HUES6 (cell line): ENCODE results near the gene INPP5F.
"Not testable (repeated sequence)": the region's sequence is repeated elsewhere in the genome, so short reads cannot be mapped to it uniquely, and the experiment has no call there.

ENCODE experiments used
- H3K27ac ChIP-seq: 2 replicates; pipeline ENCODE4 v1.7.0; 2013; ENCODE audit warnings: low read depth, mild to moderate bottlenecking, low read length, inconsistent platforms
- H3K27me3 ChIP-seq: 2 replicates; pipeline ENCODE4 v1.6.1; 2013; ENCODE audit warnings: low read length; ENCODE audit not compliant: control insufficient read depth, insufficient read depth
- H3K36me3 ChIP-seq: 2 replicates; pipeline ENCODE4 v1.6.1; 2013; ENCODE audit warnings: low read length; ENCODE audit not compliant: control insufficient read depth, insufficient read depth
- H3K4me1 ChIP-seq: 2 replicates; pipeline ENCODE4 v1.6.1; 2013; ENCODE audit warnings: low read length; ENCODE audit not compliant: control insufficient read depth, insufficient read depth
- H3K4me3 ChIP-seq: 2 replicates; pipeline ENCODE4 v1.5.1; 2013; ENCODE audit warnings: low read depth, low read length
- H3K9ac ChIP-seq: one replicate; pipeline ENCODE4 v1.6.1; 2013; ENCODE audit warnings: mild to moderate bottlenecking, low read length
- H3K9me3 ChIP-seq: 2 replicates; pipeline ENCODE4 v1.6.1; 2013; ENCODE audit warnings: low read depth, low read length; ENCODE audit not compliant: control insufficient read depth, insufficient read depth

Gene INPP5F

GRCh38 chr10:119762805-119763798 lies 37.3 kb downstream of the INPP5F start:
- H3K27ac ChIP-seq: no peak overlapping the region
- H3K4me3 ChIP-seq: no peak overlapping the region
- H3K36me3 ChIP-seq: no peaks in the 10 kb centered on the region

GRCh38 chr10:119768455-119769094 lies 42.7 kb downstream of the INPP5F start:
- Histone ChIP-seq H3K4me3 (no peak overlapping the region), H3K36me3 (no peaks in the 10 kb centered on the region), H3K27ac (no peak overlapping the region), H3K4me1 (no peaks in the 10 kb centered on the region), H3K9me3 (no peaks in the 10 kb centered on the region), H3K27me3 (no peaks in the 10 kb centered on the region), H3K9ac (no peak overlapping the region)

More at GRCh38 chr10:119762805-119763798, 37.3 kb downstream of the INPP5F start:
- H3K4me1 ChIP-seq: no peaks in the 10 kb centered on the region
- no peak overlapping the region for H3K9ac ChIP-seq
- no peaks in the 10 kb centered on the region for H3K27me3 ChIP-seq
- no peaks in the 10 kb centered on the region for H3K9me3 ChIP-seq

- Histone ChIP-seq H3K27me3 (no peaks in the 10 kb centered on the region), H3K36me3 (no peaks in the 10 kb centered on the region), H3K27ac (no peak overlapping the region), H3K4me1 (no peaks in the 10 kb centered on the region), H3K4me3 (no peak overlapping the region), H3K9ac (no peak overlapping the region), H3K9me3 (no peaks in the 10 kb centered on the region)
Measured at GRCh38 chr10:119769886-119770285, 44.0 kb downstream of the INPP5F start.

GRCh38 chr10:119770928-119771327 lies 45.1 kb downstream of the INPP5F start:
- Histone ChIP-seq H3K27ac (no peak overlapping the region), H3K4me1 (no peaks in the 10 kb centered on the region), H3K4me3 (no peak overlapping the region), H3K27me3 (no peaks in the 10 kb centered on the region), H3K36me3 (no peaks in the 10 kb centered on the region), H3K9me3 (no peaks in the 10 kb centered on the region), H3K9ac (no peak overlapping the region)

- Histone ChIP-seq H3K4me3 (no peak overlapping the region), H3K9me3 (no peaks in the 10 kb centered on the region), H3K36me3 (no peaks in the 10 kb centered on the region), H3K27me3 (no peaks in the 10 kb centered on the region), H3K9ac (no peak overlapping the region), H3K27ac (no peak overlapping the region), H3K4me1 (no peaks in the 10 kb centered on the region)
Measured at GRCh38 chr10:119772334-119772733, 46.5 kb downstream of the INPP5F start.

GRCh38 chr10:119773041-119773440 lies 47.2 kb downstream of the INPP5F start:
- H3K36me3 ChIP-seq, H3K4me1 ChIP-seq: not testable (repeated sequence)

GRCh38 chr10:119775529-119775928 lies 49.7 kb downstream of the INPP5F start:
- Histone ChIP-seq H3K9me3 (no peaks in the 10 kb centered on the region), H3K27me3 (no peaks in the 10 kb centered on the region), H3K4me3 (no peak overlapping the region), H3K4me1 (no peaks in the 10 kb centered on the region), H3K9ac (no peak overlapping the region), H3K27ac (no peak overlapping the region), H3K36me3 (no peaks in the 10 kb centered on the region)

More at GRCh38 chr10:119773041-119773440, 47.2 kb downstream of the INPP5F start:
- not testable (repeated sequence) for H3K27me3 ChIP-seq, H3K27ac ChIP-seq, H3K9ac ChIP-seq, H3K9me3 ChIP-seq, H3K4me3 ChIP-seq

GRCh38 chr10:119776536-119776935 lies 50.7 kb downstream of the INPP5F start:
- H3K27me3 ChIP-seq: no peaks in the 10 kb centered on the region

GRCh38 chr10:119777686-119778085 lies 51.8 kb downstream of the INPP5F start:
- Histone ChIP-seq H3K4me3 (no peak overlapping the region), H3K4me1 (no peaks in the 10 kb centered on the region), H3K36me3 (no peaks in the 10 kb centered on the region), H3K27me3 (no peaks in the 10 kb centered on the region), H3K27ac (no peak overlapping the region), H3K9ac (no peak overlapping the region), H3K9me3 (no peaks in the 10 kb centered on the region)

More at GRCh38 chr10:119776536-119776935, 50.7 kb downstream of the INPP5F start:
- no peak overlapping the region for H3K27ac ChIP-seq
- no peak overlapping the region for H3K9ac ChIP-seq
- no peak overlapping the region for H3K4me3 ChIP-seq
- no peaks in the 10 kb centered on the region for H3K36me3 ChIP-seq
- no peaks in the 10 kb centered on the region for H3K4me1 ChIP-seq
- H3K9me3 ChIP-seq: no peaks in the 10 kb centered on the region

GRCh38 chr10:119778776-119779445 lies 53.1 kb downstream of the INPP5F start:
- no peaks in the 10 kb centered on the region for H3K36me3 ChIP-seq
- H3K4me3 ChIP-seq: no peak overlapping the region
- H3K27ac ChIP-seq: no peak overlapping the region
- no peaks in the 10 kb centered on the region for H3K27me3 ChIP-seq
- H3K4me1 ChIP-seq: 0 out of 2 replicates have a peak, but pooled peaks cover 4% of the 10 kb centered on the region
- no peaks in the 10 kb centered on the region for H3K9me3 ChIP-seq
- no peak overlapping the region for H3K9ac ChIP-seq
